ENCODE measurements around the gene MYH15.

- no peak for TF ChIP-seq POLR2A (IDR thresholded peaks at IDR 0.05)
- TF ChIP-seq CTCF (IDR thresholded peaks at IDR 0.05): no peak
Observed at GRCh38 chr3:108331792-108332191, 178.6 kb downstream of the MYH15 start.

Data from adrenal gland (tissue), 5 donors.